HG03457 (cell line): ENCODE results near the gene TEX44.

ENCODE experiments used
- ATAC-seq: cut with Tn5 transposase; IDR thresholded peaks from one replicate; pipeline ENCODE4 v1.9.1; 2021; ENCODE audit warnings: moderate number of reproducible peaks; ENCODE audit not compliant: unreplicated experiment

TEX44 gene

DNA sequence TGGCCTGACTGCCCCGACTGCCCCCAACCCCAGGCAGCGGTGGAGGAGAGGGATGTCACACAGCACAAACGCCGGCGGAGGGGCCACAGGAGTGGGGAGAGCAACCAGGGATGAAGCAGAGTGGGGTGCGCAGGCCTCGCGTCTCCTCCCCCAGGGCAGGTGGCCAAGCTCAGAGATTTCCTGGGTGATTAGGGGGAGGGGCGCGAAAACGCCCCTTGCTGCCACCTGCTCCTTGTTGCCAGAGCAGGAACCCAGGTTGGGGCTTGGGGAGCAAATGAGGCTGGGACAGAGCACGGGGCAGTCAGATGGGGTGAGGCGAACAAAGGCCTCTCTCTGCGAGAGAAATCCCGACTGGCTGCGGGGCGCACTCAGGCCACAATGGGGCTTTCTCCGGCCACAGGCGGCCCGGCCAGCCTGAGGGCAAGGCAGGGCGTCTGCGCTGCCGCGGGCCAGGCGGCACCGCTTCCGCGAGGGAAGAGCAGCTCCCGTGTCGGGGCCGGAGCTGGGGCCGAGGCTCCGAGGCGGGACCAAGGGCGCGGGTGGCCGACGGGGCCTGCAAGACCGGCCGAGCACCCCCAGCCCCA lies 11.5 kb downstream of the TEX44 start:
- ATAC-seq: peak; percentile 43

DNA sequence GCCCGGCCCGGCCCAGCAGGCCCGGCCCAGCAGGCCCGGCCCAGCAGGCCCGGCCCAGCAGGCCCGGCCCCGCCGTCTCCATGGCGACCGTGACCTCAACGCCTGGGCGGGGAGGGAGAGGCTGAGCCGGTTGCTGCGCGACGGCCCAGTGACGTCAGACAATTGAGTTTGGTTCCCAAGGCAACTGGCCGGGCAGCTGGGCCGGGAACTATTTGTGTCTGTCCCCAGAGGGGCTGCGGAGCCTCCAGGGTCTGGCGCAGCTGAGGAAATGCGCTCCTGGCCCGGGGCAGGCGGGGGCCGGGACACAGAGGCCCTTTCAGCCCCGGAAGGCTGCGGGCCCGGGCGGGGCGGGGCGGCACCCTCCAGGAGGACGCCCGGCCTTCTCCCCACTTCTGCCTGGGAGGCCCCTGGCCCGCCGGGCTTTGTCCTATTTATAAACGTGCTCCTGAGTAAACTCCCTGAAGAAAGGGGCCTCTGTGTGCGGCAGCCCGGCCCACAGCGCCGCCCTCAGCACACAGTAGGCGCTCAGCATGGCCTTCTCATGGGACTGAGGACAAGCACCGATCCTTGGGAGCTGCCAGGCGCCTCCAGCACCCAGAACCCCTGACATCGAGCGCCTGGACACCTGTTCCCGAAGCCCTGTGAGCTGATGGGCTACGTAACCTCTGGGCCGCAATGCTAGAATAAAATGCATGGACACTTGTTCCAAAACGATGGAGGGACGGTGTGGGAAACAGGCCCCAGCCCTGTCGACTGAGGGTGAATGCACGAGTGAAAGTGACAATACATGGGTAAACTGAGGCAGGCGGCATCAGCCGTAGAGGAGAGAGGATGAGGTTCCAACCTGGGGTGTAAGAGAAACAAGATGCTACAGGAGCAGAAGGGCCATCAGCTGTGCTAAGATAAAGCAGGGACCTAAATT lies 12.3 kb downstream of the TEX44 start:
- peak; percentile 77 for ATAC-seq

DNA sequence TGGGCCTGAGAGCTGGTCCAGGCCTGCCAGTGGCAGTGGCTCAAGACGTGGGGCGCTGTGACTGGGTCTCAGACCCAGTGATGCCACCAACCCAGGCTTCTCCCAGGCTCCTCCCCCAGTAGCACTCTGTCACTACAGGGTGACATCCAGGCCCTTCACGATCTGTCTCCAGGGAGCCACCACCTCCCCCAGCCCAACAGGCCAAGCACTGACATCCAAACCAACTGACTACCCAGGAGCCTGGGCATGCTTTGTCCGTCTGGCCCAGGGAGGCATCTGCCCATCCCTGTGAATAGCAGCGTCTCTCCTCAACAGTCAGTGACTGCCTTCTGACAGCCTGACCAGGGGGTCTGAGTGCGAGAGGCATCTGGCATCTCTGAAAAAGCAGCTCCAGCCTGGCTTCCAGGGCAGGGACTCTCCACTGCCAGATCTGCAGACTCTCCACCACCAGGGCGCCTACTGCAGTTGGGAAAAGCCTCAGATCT lies 13.0 kb downstream of the TEX44 start:
- no peak for ATAC-seq

GRCh38 chr2:231606941-231607340 lies 14.3 kb downstream of the TEX44 start:
- no peak for ATAC-seq

DNA sequence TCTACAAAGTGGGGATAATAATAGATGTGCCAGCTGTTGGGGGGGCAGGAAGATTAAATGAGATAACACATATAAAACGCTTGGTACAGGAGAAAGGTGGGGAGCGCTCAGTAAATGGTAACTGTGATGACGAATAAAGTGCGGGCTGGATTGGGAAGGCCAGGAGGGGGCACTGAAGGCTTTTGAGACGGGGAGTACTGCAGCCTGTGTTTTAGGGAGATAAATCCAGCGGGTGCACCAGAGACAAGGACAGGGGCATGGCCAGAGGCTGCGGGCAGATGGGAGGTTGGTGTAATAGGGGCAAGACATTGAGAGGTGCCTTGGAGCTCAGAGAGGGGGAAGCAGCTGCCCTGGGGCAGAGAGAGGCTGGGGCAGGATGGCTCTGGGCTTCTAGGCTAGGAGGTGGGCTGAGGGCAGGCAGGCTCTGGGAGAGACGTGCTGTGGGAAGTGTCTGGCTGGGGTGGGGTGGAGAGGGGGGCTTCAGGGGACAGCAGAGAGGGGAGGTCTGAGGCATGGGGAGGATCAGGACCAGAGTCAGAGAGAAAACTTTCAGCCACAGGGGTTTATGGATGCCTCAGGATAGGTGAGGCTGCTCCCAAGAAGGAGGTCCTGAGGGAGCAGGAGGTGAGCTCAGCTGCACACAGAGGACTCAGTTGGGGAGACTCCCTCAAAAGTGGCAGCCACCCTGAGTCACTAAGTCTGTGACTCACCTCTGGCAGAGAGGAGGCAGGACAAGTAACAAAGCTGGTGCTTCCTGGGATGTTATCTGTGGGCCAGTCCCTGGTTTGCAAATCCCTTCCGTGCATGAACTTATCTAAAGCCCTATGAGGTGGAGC lies 18.8 kb downstream of the TEX44 start:
- no peak for ATAC-seq

DNA sequence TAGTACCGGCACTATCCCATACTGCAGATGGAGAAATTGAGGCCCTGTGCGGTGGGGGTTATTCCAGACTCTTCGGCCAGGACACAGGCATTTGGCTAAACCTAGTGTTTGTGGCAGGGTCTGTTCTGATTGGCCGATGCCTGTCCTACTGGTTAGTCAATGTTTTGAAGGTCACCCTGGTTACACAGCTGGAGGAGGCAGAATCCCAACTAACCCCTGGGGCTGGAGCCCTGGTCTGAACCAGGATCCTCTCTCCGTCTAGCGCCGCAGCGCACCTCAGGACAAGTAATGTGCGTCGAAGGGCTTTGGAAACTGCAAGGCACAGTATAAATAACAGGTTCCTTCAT lies 19.4 kb downstream of the TEX44 start:
- no peak for ATAC-seq

GRCh38 chr2:231612456-231613330 lies 20.0 kb downstream of the TEX44 start:
- peak; percentile 32 for ATAC-seq

DNA sequence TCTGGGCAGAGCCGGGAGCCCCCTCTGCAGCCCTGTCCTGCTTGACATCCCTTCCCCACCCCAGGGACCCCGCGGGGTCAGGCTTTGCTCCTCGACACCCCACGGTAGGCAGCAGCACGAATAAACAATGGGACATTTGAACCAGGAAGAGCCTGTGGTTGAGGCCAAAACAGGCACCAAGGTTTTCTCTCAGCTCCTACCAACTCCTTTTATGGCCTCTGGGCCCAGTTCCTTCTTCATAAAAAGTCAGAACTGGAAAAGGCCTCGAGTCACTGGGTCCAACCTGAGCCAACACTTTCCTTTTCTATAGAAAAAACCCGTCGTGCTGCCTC lies 20.6 kb downstream of the TEX44 start:
- ATAC-seq: no peak

- ATAC-seq: peak; percentile 49
Observed at GRCh38 chr2:231613663-231614558, 21.2 kb downstream of the TEX44 start.

GRCh38 chr2:231614559-231615057 lies 21.9 kb downstream of the TEX44 start:
- ATAC-seq: peak; percentile 5

- ATAC-seq: no peak
Observed at GRCh38 chr2:231615058-231615671, 22.5 kb downstream of the TEX44 start.

DNA sequence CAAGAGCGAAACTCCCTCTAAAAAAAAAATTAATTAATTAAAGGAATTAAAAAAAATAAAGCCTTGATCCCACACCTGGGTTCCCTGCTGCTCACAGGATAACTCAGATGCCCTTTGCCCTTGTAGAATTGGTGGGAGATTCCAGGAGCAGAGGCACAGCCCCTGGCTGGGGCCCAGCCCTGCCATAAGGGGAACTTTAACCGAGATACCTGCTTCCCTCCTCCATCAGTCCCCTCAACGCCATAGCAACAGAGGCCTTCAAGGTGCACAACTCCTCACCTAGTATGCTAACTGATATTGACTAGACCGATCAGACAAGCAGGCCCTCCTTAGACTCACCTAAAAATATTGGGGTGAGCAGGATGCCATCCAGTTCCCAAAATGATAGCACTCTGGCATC lies 23.6 kb downstream of the TEX44 start:
- no peak for ATAC-seq

GRCh38 chr2:231617059-231617926 lies 24.6 kb downstream of the TEX44 start:
- ATAC-seq: no peak

DNA sequence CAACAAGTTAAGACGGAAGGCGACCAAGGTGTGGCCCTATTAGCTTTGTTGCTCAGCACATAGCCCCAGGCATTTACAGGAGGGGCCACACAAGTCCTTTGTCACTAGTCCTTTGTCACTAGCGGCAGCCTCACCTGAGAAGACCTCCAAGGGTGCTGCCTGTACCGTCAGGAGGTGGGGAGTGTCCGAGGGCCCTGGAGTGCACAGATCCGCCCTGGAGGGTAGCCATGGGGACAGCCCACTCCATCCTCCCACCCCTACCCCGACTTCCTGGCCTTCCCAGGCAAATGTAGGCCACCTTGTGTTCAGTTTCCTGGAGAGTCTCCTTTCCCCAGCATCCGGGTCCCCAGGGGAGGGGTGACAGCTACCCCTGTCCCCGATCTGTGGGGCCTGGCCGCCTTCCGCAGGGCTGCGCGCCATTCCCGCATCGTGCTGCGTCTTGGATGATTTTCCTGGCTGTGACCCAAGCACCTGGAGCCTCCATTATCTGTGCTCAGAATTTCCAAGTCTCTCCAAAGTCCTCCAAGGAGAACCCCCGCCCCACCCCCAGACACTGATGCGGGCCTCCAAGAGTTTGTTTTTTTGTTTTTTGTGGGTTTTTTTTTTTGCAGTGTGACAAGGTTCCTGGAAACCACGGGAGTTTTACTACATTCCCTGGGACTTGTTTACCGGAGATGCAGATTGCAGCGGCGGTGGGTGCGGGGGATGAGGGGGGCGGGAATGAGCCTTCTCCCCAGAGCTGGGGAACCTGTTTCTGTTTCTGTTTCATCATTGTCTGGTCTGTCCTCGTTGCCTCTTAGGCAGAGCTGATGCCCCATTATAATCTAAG lies 28.6 kb downstream of the TEX44 start:
- ATAC-seq: no peak

- no peak for ATAC-seq
Observed at GRCh38 chr2:231622963-231623362, 30.3 kb downstream of the TEX44 start.

- ATAC-seq: no peak
Observed at GRCh38 chr2:231626449-231626848, 33.8 kb downstream of the TEX44 start.
